ENCODE results near the gene PNMT.

Gene PNMT

GRCh38 chr17:39651923-39652586 is 16.2 kb upstream of the PNMT start:
- Histone ChIP-seq H3K4me3 (no peak overlapping the region), H3K27ac (peak overlapping the region in 4 of 21 experiments; percentile 3 to 34 (median 10))

GRCh38 chr17:39652587-39653315 is 15.5 kb upstream of the PNMT start:
- no peak overlapping the region for H3K4me3 ChIP-seq

GRCh38 chr17:39653316-39653661 is 15.0 kb upstream of the PNMT start:
- Histone ChIP-seq H3K27ac (peak overlapping the region in 1 of 21 experiments; percentile 12), H3K4me3 (no peak overlapping the region)

More at GRCh38 chr17:39652587-39653315, 15.5 kb upstream of the PNMT start:
- peak overlapping the region in 2 of 21 experiments; percentile 8 to 12 for H3K27ac ChIP-seq

- Histone ChIP-seq H3K4me3 (no peak overlapping the region), H3K27ac (no peak overlapping the region)
Measured at GRCh38 chr17:39653662-39654331, 14.5 kb upstream of the PNMT start.

- no peak overlapping the region for H3K27ac ChIP-seq
- H3K4me3 ChIP-seq = no peak overlapping the region
Measured at GRCh38 chr17:39655105-39655504, 13.1 kb upstream of the PNMT start.

GRCh38 chr17:39658346-39658745 is 9.9 kb upstream of the PNMT start:
- Histone ChIP-seq H3K27ac (peak overlapping the region in 4 of 21 experiments; percentile 53 to 91 (median 76)), H3K4me3 (no peak overlapping the region)

GRCh38 chr17:39658760-39659159 is 9.5 kb upstream of the PNMT start:
- H3K4me3 ChIP-seq = no peak overlapping the region
- peak overlapping the region in 11 of 21 experiments; percentile 9 to 91 (median 51) for H3K27ac ChIP-seq

GRCh38 chr17:39659279-39660010 is 8.8 kb upstream of the PNMT start:
- peak overlapping the region in 13 of 21 experiments; percentile 9 to 91 (median 51) for H3K27ac ChIP-seq
- no peak overlapping the region for H3K4me3 ChIP-seq

- peak overlapping the region in 11 of 21 experiments; percentile 19 to 91 (median 51) for H3K27ac ChIP-seq
- H3K4me3 ChIP-seq = no peak overlapping the region
Measured at GRCh38 chr17:39660011-39660360, 8.3 kb upstream of the PNMT start.

GRCh38 chr17:39660397-39661385 is 7.6 kb upstream of the PNMT start:
- H3K4me3 ChIP-seq = no peak overlapping the region

GRCh38 chr17:39661744-39662541 is 6.3 kb upstream of the PNMT start:
- H3K27ac ChIP-seq = peak overlapping the region in 1 of 21 experiments; percentile 0
- H3K4me3 ChIP-seq = no peak overlapping the region

More at GRCh38 chr17:39660397-39661385, 7.6 kb upstream of the PNMT start:
- peak overlapping the region in 10 of 21 experiments; percentile 19 to 91 (median 52) for H3K27ac ChIP-seq

- H3K27ac ChIP-seq = peak overlapping the region in 2 of 21 experiments; percentile 0 to 23
- H3K4me3 ChIP-seq = no peak overlapping the region
Measured at GRCh38 chr17:39662551-39663339, 5.5 kb upstream of the PNMT start.

- no peak overlapping the region for H3K4me3 ChIP-seq
- H3K27ac ChIP-seq = no peak overlapping the region
Measured at GRCh38 chr17:39663340-39663687, 4.9 kb upstream of the PNMT start.

- no peak overlapping the region for H3K4me3 ChIP-seq
- peak overlapping the region in 1 of 21 experiments; percentile 25 for H3K27ac ChIP-seq
Measured at GRCh38 chr17:39663688-39664580, 4.3 kb upstream of the PNMT start.

- H3K27ac ChIP-seq = peak within 1 kb of the TSS in 1 of 21 experiments; percentile 25
- no peak within 1 kb of the TSS for H3K4me3 ChIP-seq
Measured at GRCh38 chr17:39664581-39665561, 3.4 kb upstream of the PNMT start, which contains the start of gene TCAP. TSS of gene TCAP (plus strand) at chr17:39665349. CDS start at chr17:39665360, 11 bp downstream.
